Hippocampal formation (tissue), 2 donors: Measurements from ENCODE around the gene KIAA1217.

Experiments used
- DNase-seq, 2 donors: peaks; one replicate each; lab custom pipeline; 2025; lab: John Stamatoyannopoulos, UW

KIAA1217 gene

DNA sequence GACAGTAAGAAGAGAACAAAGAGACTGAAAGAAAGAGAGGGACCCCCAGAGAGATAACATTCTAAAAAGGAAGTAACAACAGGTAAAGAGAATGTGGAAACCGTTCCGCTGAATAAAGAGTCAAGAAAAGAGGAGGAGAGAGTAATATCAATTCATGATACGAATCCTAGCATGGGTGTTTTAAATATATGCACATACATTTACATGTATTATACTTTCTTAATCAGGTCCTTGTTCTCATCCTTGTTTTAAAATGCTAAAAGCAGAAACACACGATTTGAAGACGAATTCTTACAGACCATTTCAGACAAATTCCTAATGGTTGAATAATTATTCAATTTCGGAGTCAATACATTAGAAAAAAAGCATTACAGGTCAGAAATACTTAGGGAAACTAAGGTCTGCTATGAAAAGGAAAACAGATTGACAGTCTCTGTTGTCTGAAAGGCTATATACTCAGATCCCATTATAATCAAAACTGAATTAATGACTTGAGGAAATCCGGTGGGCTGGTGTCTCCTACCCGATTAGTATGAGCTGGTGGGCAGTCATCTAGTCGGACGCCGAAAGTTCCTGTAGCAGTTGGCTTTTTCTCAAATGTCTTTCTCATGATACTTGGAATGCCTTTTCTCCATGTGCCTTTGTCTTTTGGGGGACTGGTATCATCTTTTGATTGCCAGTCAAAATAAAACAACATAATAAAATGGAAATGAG, 387.4 kb downstream of the KIAA1217 start:
- no peak for DNase-seq

DNA sequence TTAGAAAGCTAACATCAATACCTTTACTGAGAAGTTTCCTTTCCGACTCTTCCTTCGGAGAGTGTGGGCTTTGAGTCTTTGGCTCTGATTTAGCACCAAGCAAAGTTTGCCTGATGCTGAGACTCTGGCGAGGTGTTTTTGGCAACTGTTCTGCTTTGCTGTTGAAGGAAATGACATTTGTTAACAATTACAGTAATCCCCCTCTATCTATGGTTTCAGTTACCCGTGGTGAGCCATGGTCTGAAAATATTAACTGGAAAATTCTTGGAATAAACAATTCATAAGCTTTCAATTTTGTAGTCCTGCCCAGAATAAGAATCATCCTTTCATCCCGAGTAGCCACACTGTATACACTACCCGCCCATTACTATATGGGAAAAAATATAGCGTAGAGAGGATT, 388.5 kb downstream of the KIAA1217 start:
- DNase-seq: no peak
